ENCODE measurements around the gene PRR32.

The PRR32 gene

DNA sequence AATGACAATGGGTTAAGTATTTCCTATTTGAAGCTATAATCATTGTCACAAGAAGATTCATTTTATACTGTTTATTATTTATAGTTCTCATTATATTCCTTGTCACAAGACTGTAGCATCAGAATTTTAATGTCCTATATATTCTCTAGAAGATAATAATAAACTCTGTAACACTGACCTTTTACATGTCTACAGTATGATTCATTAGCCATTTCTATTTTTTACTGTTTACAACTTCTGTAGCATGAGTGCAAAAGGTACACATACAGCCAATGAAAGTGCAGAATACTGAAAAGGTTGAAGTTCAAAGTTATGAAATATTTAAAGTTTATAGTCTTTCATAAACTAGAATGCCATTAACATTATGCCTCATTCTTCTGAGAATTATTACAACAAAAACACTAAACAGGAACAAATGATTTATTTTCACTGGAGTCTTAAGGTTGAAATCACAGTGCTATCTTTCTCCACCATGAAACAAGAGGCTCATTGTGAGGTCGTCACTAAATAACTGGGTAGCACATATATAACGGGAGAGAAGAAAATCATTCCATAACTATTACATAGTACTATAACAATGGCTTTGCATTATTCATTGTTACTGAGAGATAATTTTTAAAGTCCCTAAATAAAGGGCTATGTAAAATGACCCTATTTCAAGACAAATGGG is 4.9 kb downstream of the PRR32 start:
- DNase-seq (ENCODE audit: low read depth) = no peak
- no peak overlapping the region for H3K4me3 ChIP-seq (ENCODE audit: low read length)
- TF ChIP-seq, protein P1, sequence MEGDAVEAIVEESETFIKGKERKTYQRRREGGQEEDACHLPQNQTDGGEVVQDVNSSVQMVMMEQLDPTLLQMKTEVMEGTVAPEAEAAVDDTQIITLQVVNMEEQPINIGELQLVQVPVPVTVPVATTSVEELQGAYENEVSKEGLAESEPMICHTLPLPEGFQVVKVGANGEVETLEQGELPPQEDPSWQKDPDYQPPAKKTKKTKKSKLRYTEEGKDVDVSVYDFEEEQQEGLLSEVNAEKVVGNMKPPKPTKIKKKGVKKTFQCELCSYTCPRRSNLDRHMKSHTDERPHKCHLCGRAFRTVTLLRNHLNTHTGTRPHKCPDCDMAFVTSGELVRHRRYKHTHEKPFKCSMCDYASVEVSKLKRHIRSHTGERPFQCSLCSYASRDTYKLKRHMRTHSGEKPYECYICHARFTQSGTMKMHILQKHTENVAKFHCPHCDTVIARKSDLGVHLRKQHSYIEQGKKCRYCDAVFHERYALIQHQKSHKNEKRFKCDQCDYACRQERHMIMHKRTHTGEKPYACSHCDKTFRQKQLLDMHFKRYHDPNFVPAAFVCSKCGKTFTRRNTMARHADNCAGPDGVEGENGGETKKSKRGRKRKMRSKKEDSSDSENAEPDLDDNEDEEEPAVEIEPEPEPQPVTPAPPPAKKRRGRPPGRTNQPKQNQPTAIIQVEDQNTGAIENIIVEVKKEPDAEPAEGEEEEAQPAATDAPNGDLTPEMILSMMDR (IDR thresholded peaks at IDR 0.05; ENCODE audit: insufficient read depth, low read depth, low read length, missing control alignments) = no peak

GRCh38 chrX:126825566-126826193 is 6.2 kb downstream of the PRR32 start:
- H3K4me3 ChIP-seq (ENCODE audit: low read length) = no peak overlapping the region
- TF ChIP-seq, protein P1 (IDR thresholded peaks at IDR 0.05; ENCODE audit: insufficient read depth, low read depth, low read length, missing control alignments) = no peak
- DNase-seq (ENCODE audit: low read depth) = no peak

DNA sequence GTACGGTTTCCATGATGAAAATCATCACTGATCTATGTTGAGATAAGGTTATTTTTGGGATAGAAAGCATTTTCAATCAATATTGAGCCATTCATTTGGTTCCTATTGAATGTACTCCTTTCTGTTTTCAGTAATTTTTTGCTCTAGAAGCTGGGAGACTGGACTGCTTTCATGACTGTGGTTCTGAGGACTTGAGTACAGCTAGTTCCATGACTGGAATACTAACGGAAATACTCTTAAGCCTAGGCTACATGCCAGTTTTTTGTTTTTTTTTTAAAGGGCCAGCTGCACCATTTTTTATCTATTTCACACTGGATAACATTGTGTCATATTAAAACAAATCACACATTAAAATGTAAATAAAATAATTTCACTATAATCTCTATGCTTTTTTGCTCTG is 16.7 kb downstream of the PRR32 start:
- DNase-seq (ENCODE audit: low read depth) = no peak
- TF ChIP-seq, protein P1 (IDR thresholded peaks at IDR 0.05; ENCODE audit: insufficient read depth, low read depth, low read length, missing control alignments) = no peak
- H3K4me3 ChIP-seq (ENCODE audit: low read length) = no peak overlapping the region

- H3K4me3 ChIP-seq (ENCODE audit: low read length) = no peak overlapping the region
- no peak for DNase-seq (ENCODE audit: low read depth)
- TF ChIP-seq, protein P1 (IDR thresholded peaks at IDR 0.05; ENCODE audit: insufficient read depth, low read depth, low read length, missing control alignments) = no peak
Observed at GRCh38 chrX:126847143-126847542, 27.6 kb downstream of the PRR32 start.

- TF ChIP-seq, protein P1 (IDR thresholded peaks at IDR 0.05; ENCODE audit: insufficient read depth, low read depth, low read length, missing control alignments) = no peak
- no peak for DNase-seq (ENCODE audit: low read depth)
- no peak overlapping the region for H3K4me3 ChIP-seq (ENCODE audit: low read length)
Observed at GRCh38 chrX:126855839-126856524, 36.5 kb downstream of the PRR32 start.

Measured in epithelial cell of esophagus (primary cell).